ENCODE measurements around the gene RBM6.
"Not testable (repeated sequence)": the region's sequence is repeated elsewhere in the genome, so short reads cannot be mapped to it uniquely, and the experiment has no call there.

RBM6 gene

DNA sequence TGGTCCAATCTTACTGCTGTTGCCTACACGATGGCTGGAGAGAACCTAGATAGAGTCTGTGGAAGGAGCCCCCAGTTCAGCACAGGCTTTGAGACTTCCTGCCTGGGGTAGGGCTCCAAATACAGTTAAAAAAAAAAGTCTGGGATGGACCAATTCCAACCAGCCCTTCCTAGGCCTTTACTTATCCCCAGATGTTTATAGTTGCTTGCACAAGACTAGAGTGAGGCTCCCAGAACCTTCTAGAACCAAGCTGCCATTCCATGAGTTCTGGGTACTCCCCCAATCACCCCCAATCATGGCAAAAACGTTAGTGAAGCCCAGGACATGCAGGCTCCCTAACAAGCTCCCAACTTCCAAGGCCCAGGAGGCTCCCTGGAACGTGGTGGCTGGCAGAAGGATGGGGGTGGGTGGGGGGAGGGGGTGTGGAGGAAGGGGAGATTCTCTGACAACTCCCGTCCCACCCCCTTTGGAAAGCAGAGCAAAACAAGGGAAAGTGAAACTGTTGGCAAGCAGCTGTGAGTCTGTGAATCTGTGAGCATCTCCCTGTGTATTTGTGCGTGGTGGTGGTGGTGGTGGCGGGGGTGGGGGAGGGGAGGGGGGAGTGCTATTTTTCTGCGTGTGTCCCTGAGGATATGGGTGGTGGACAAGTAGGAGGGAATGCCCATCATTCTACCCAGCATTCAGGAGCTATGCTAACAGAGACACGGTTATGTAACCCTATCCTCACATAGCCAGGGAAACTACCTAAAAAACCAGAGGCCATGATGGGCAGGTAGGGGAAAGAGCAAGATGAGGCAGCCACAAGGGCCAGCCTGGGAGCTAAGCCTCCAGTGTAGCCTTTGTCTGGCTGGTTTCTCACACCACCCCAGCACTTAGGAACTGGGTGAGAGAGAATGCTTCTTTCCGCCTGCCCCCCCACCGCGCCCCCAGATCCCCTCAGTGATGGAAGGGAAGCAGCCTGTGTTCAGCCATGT lies 38.3 kb upstream of the RBM6 start:
- DNase-seq (ENCODE audit: low read depth in 2 of 2): no peak
- H3K4me3 ChIP-seq (replicated peaks in 1 of 2; ENCODE audit: low read depth in 2 of 2, low read length in 2 of 2): no peak overlapping the region
- TF ChIP-seq, protein P1, sequence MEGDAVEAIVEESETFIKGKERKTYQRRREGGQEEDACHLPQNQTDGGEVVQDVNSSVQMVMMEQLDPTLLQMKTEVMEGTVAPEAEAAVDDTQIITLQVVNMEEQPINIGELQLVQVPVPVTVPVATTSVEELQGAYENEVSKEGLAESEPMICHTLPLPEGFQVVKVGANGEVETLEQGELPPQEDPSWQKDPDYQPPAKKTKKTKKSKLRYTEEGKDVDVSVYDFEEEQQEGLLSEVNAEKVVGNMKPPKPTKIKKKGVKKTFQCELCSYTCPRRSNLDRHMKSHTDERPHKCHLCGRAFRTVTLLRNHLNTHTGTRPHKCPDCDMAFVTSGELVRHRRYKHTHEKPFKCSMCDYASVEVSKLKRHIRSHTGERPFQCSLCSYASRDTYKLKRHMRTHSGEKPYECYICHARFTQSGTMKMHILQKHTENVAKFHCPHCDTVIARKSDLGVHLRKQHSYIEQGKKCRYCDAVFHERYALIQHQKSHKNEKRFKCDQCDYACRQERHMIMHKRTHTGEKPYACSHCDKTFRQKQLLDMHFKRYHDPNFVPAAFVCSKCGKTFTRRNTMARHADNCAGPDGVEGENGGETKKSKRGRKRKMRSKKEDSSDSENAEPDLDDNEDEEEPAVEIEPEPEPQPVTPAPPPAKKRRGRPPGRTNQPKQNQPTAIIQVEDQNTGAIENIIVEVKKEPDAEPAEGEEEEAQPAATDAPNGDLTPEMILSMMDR (IDR thresholded peaks at IDR 0.05; ENCODE audit: low read depth, low read length): no peak

- no peak overlapping the region for H3K4me3 ChIP-seq (replicated peaks in 1 of 2; ENCODE audit: low read depth in 2 of 2, low read length in 2 of 2)
- TF ChIP-seq, protein P1 (IDR thresholded peaks at IDR 0.05; ENCODE audit: low read depth, low read length): no peak
- no peak for DNase-seq (ENCODE audit: low read depth in 2 of 2)
Observed at GRCh38 chr3:49902511-49903345, 37.2 kb upstream of the RBM6 start.

- H3K4me3 ChIP-seq (replicated peaks in 1 of 2; ENCODE audit: low read depth in 2 of 2, low read length in 2 of 2): peak within 1 kb of the TSS in 1 of 2 donors; percentile 32
- TF ChIP-seq, protein P1 (IDR thresholded peaks at IDR 0.05; ENCODE audit: low read depth, low read length): no peak
- DNase-seq (ENCODE audit: low read depth in 2 of 2): peak; percentile 11 to 30
Observed at GRCh38 chr3:49903451-49904424, 36.2 kb upstream of the RBM6 start, which contains the start of gene MST1R. MST1R (minus strand) TSS chr3:49903873; CDS start chr3:49903609, 264 bp downstream.

GRCh38 chr3:49904448-49904847 lies 35.5 kb upstream of the RBM6 start:
- DNase-seq (ENCODE audit: low read depth in 2 of 2); H3K4me3 ChIP-seq (replicated peaks in 1 of 2; ENCODE audit: low read depth in 2 of 2, low read length in 2 of 2): not testable (repeated sequence)

- peak; percentile 50 to 60 for DNase-seq (ENCODE audit: low read depth in 2 of 2)
- peak overlapping the region; percentile 1 to 16 for H3K4me3 ChIP-seq (replicated peaks in 1 of 2; ENCODE audit: low read depth in 2 of 2, low read length in 2 of 2)
- TF ChIP-seq, protein P1 (IDR thresholded peaks at IDR 0.05; ENCODE audit: low read depth, low read length): peak; percentile 76
Observed at GRCh38 chr3:49906073-49906743, 33.7 kb upstream of the RBM6 start.

GRCh38 chr3:49908373-49909199 lies 31.4 kb upstream of the RBM6 start:
- TF ChIP-seq, protein P1 (IDR thresholded peaks at IDR 0.05; ENCODE audit: low read depth, low read length): no peak
- no peak overlapping the region for H3K4me3 ChIP-seq (replicated peaks in 1 of 2; ENCODE audit: low read depth in 2 of 2, low read length in 2 of 2)
- no peak for DNase-seq (ENCODE audit: low read depth in 2 of 2)

Measured in cardiac fibroblast (primary cell).